ENCODE data around the gene TBKBP1.

Gene TBKBP1

GRCh38 chr17:47693731-47694580, at the start of gene TBKBP1 (continued):
- TF ChIP-seq ZBTB10 (tag by site-specific recombination; IDR thresholded peaks at IDR 0.05) = peak; percentile 28; the same call in 1 of the 2 replicates
- TF ChIP-seq ZNF830 (tag by site-specific recombination; IDR thresholded peaks at IDR 0.05; ENCODE audit: low read depth) = no peak
- peak; percentile 54 for TF ChIP-seq ZEB2 (tag by site-specific recombination; IDR thresholded peaks at IDR 0.05)
- TF ChIP-seq ZNF335 (tag by site-specific recombination; conservative IDR thresholded peaks at IDR 0.05) = peak; percentile 8; the same call in 1 of the 2 replicates
- TF ChIP-seq, protein P1, sequence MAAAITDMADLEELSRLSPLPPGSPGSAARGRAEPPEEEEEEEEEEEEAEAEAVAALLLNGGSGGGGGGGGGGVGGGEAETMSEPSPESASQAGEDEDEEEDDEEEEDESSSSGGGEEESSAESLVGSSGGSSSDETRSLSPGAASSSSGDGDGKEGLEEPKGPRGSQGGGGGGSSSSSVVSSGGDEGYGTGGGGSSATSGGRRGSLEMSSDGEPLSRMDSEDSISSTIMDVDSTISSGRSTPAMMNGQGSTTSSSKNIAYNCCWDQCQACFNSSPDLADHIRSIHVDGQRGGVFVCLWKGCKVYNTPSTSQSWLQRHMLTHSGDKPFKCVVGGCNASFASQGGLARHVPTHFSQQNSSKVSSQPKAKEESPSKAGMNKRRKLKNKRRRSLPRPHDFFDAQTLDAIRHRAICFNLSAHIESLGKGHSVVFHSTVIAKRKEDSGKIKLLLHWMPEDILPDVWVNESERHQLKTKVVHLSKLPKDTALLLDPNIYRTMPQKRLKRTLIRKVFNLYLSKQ (tag by site-specific recombination; IDR thresholded peaks at IDR 0.05; ENCODE audit: borderline replicate concordance) = no peak
- TF ChIP-seq, protein P2, sequence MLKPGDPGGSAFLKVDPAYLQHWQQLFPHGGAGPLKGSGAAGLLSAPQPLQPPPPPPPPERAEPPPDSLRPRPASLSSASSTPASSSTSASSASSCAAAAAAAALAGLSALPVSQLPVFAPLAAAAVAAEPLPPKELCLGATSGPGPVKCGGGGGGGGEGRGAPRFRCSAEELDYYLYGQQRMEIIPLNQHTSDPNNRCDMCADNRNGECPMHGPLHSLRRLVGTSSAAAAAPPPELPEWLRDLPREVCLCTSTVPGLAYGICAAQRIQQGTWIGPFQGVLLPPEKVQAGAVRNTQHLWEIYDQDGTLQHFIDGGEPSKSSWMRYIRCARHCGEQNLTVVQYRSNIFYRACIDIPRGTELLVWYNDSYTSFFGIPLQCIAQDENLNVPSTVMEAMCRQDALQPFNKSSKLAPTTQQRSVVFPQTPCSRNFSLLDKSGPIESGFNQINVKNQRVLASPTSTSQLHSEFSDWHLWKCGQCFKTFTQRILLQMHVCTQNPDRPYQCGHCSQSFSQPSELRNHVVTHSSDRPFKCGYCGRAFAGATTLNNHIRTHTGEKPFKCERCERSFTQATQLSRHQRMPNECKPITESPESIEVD (tag by site-specific recombination; IDR thresholded peaks at IDR 0.05) = no peak
- no peak for TF ChIP-seq GLIS1 (tag by site-specific recombination; IDR thresholded peaks at IDR 0.05)
- TF ChIP-seq SP3 (tag by site-specific recombination; IDR thresholded peaks at IDR 0.05) = peak; percentile 73
- peak; percentile 66 for TF ChIP-seq SP2 (tag by site-specific recombination; IDR thresholded peaks at IDR 0.05)
- no peak for TF ChIP-seq ZNF146 (tag by site-specific recombination; IDR thresholded peaks at IDR 0.05)
- TF ChIP-seq, protein P3, sequence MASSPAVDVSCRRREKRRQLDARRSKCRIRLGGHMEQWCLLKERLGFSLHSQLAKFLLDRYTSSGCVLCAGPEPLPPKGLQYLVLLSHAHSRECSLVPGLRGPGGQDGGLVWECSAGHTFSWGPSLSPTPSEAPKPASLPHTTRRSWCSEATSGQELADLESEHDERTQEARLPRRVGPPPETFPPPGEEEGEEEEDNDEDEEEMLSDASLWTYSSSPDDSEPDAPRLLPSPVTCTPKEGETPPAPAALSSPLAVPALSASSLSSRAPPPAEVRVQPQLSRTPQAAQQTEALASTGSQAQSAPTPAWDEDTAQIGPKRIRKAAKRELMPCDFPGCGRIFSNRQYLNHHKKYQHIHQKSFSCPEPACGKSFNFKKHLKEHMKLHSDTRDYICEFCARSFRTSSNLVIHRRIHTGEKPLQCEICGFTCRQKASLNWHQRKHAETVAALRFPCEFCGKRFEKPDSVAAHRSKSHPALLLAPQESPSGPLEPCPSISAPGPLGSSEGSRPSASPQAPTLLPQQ (tag by site-specific recombination; IDR thresholded peaks at IDR 0.05) = peak; percentile 98
- peak; percentile 70; the same call in 1 of the 2 replicates for TF ChIP-seq KLF17 (tag by site-specific recombination; IDR thresholded peaks at IDR 0.05)
- TF ChIP-seq ZNF777 (tag by site-specific recombination; IDR thresholded peaks at IDR 0.05; ENCODE audit: borderline replicate concordance) = no peak
- peak; percentile 91 for TF ChIP-seq ZNF398 (tag by site-specific recombination; IDR thresholded peaks at IDR 0.05)
- TF ChIP-seq ZNF488 (tag by site-specific recombination; IDR thresholded peaks at IDR 0.05) = no peak
- TF ChIP-seq ZBTB26 (tag by site-specific recombination; optimal IDR thresholded peaks at IDR 0.05) = peak; percentile 55
- peak; percentile 67 for TF ChIP-seq ZNF341 (tag by site-specific recombination; IDR thresholded peaks at IDR 0.05; ENCODE audit: low read depth)
- 0 out of 2 replicates have a peak, but pooled peaks have one; percentile 27 for TF ChIP-seq ZNF76 (tag by site-specific recombination; IDR thresholded peaks at IDR 0.05; ENCODE audit: borderline replicate concordance, low read depth)
- peak; percentile 47 for TF ChIP-seq ZBTB8A (tag by site-specific recombination; IDR thresholded peaks at IDR 0.05)
- peak; percentile 87 for TF ChIP-seq PATZ1 (tag by site-specific recombination; IDR thresholded peaks at IDR 0.05)
